Measurements from ENCODE around the gene MMD. TPM values are rescaled to one million over a fixed set of nuclear protein-coding genes. Genes with fewer than 3 reads are reported as not detected.

MMD gene
- total RNA-seq, 1 experiment from 2014 or later: 26.9 TPM

DNA sequence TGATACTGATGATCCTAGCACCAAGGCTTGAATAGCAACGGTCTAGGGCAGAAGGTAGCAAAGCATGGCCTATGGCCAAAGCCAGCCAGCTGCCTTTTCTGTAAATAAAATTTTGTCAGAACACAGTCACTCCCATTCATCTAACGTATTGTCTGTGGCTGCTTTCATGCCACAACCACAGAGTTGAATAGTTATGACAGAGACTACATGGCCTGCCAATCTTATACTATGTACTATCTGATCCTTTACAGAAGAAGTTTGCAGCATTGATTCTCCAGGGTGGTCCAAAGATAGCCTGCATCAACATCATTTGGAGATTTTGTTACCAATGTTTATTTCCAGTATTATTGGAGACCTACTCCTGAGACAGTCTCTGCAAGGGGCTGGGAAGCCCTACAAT, 19.9 kb upstream of the MMD start:
- CTCF ChIA-PET: no interaction called here

DNA sequence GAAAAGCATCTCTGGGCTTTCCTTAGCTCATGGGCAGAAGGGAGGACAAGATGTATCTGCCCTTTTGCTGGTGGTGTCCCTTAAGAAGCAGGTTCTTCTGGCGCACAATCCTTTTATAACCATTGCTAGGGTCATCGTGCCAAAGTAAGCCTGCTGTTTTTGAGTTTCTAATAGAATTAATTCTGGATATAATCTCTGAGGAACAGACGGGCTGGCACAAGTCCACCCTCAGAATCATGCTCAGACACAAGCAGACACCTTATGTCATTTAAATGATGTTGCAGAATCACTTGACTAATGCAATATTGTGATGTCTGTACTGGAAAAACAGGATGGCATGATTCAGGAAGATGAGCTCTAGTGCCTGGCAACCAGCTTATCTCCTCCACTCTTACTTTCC, 18.8 kb upstream of the MMD start:
- CTCF ChIA-PET: no interaction called here
- H3K36me3 ChIP-seq (ENCODE audit: control insufficient read depth, insufficient read depth, low read length): no peaks in the 10 kb centered on the region
- POLR2A ChIA-PET: no interaction called here
- ATAC-seq (no peak), DNase-seq (ENCODE audit: low read depth, low spot score) (no peak)
- H3K27ac ChIP-seq (ENCODE audit: low read length): no peak overlapping the region
- no peaks in the 10 kb centered on the region; the same call in 1 of the 2 replicates for H3K27me3 ChIP-seq (ENCODE audit: control insufficient read depth, insufficient read depth, low read length)
- TF ChIP-seq, protein P1, sequence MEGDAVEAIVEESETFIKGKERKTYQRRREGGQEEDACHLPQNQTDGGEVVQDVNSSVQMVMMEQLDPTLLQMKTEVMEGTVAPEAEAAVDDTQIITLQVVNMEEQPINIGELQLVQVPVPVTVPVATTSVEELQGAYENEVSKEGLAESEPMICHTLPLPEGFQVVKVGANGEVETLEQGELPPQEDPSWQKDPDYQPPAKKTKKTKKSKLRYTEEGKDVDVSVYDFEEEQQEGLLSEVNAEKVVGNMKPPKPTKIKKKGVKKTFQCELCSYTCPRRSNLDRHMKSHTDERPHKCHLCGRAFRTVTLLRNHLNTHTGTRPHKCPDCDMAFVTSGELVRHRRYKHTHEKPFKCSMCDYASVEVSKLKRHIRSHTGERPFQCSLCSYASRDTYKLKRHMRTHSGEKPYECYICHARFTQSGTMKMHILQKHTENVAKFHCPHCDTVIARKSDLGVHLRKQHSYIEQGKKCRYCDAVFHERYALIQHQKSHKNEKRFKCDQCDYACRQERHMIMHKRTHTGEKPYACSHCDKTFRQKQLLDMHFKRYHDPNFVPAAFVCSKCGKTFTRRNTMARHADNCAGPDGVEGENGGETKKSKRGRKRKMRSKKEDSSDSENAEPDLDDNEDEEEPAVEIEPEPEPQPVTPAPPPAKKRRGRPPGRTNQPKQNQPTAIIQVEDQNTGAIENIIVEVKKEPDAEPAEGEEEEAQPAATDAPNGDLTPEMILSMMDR (IDR thresholded peaks at IDR 0.05): no peak
- TF ChIP-seq SIN3A (IDR thresholded peaks at IDR 0.05; ENCODE audit: borderline replicate concordance, insufficient read depth, low read depth, low read length) (no peak), POLR2AphosphoS5 (IDR thresholded peaks at IDR 0.05; ENCODE audit: low read depth, low read length) (no peak), TCF7L2 (IDR thresholded peaks at IDR 0.05; ENCODE audit: low read depth, low read length) (no peak)
- TF ChIP-seq, protein P2, sequence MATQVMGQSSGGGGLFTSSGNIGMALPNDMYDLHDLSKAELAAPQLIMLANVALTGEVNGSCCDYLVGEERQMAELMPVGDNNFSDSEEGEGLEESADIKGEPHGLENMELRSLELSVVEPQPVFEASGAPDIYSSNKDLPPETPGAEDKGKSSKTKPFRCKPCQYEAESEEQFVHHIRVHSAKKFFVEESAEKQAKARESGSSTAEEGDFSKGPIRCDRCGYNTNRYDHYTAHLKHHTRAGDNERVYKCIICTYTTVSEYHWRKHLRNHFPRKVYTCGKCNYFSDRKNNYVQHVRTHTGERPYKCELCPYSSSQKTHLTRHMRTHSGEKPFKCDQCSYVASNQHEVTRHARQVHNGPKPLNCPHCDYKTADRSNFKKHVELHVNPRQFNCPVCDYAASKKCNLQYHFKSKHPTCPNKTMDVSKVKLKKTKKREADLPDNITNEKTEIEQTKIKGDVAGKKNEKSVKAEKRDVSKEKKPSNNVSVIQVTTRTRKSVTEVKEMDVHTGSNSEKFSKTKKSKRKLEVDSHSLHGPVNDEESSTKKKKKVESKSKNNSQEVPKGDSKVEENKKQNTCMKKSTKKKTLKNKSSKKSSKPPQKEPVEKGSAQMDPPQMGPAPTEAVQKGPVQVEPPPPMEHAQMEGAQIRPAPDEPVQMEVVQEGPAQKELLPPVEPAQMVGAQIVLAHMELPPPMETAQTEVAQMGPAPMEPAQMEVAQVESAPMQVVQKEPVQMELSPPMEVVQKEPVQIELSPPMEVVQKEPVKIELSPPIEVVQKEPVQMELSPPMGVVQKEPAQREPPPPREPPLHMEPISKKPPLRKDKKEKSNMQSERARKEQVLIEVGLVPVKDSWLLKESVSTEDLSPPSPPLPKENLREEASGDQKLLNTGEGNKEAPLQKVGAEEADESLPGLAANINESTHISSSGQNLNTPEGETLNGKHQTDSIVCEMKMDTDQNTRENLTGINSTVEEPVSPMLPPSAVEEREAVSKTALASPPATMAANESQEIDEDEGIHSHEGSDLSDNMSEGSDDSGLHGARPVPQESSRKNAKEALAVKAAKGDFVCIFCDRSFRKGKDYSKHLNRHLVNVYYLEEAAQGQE (IDR thresholded peaks at IDR 0.05; ENCODE audit: insufficient read depth in 1 of 2, low read depth in 2 of 2, low read length in 1 of 2): no peak
- BruUV-seq (replicated peaks): no TSS peak
- H3K4me1 ChIP-seq (ENCODE audit: control insufficient read depth, insufficient read depth, low read length): no peaks in the 10 kb centered on the region
- H3K4me3 ChIP-seq (ENCODE audit: low read depth in 2 of 2, low read length in 2 of 2): no peak overlapping the region
- no peaks in the 10 kb centered on the region for H3K9me3 ChIP-seq (ENCODE audit: control insufficient read depth, insufficient read depth, low read depth, low read length)
- in situ Hi-C loops (cut with HindIII; ENCODE audit: low pct_unique_long_range_greater_than_20kb, low sequenced_read_pairs): no loop called here
- intact Hi-C loops (cut with micrococcal nuclease; ENCODE audit: unreplicated experiment): no loop called here

More for the DNA sequence above, 19.9 kb upstream of the MMD start:
- TF ChIP-seq, protein P2 (IDR thresholded peaks at IDR 0.05; ENCODE audit: insufficient read depth in 1 of 2, low read depth in 2 of 2, low read length in 1 of 2): no peak
- TF ChIP-seq, protein P1 (IDR thresholded peaks at IDR 0.05): no peak
- no peak for TF ChIP-seq TCF7L2 (IDR thresholded peaks at IDR 0.05; ENCODE audit: low read depth, low read length)
- no peak for TF ChIP-seq POLR2AphosphoS5 (IDR thresholded peaks at IDR 0.05; ENCODE audit: low read depth, low read length)
- TF ChIP-seq SIN3A (IDR thresholded peaks at IDR 0.05; ENCODE audit: borderline replicate concordance, insufficient read depth, low read depth, low read length): no peak
- H3K27me3 ChIP-seq (ENCODE audit: control insufficient read depth, insufficient read depth, low read length): no peaks in the 10 kb centered on the region; the same call in 1 of the 2 replicates
- no peaks in the 10 kb centered on the region for H3K9me3 ChIP-seq (ENCODE audit: control insufficient read depth, insufficient read depth, low read depth, low read length)
- intact Hi-C loops (cut with micrococcal nuclease; ENCODE audit: unreplicated experiment): no loop called here
- H3K36me3 ChIP-seq (ENCODE audit: control insufficient read depth, insufficient read depth, low read length): no peaks in the 10 kb centered on the region
- DNase-seq (ENCODE audit: low read depth, low spot score) (no peak), ATAC-seq (0 out of 2 replicates have a peak, but pooled peaks have one; percentile 21)
- H3K4me3 ChIP-seq (ENCODE audit: low read depth in 2 of 2, low read length in 2 of 2): no peak overlapping the region
- in situ Hi-C loops (cut with HindIII; ENCODE audit: low pct_unique_long_range_greater_than_20kb, low sequenced_read_pairs): no loop called here
- no TSS peak for BruUV-seq (replicated peaks)
- no peaks in the 10 kb centered on the region for H3K4me1 ChIP-seq (ENCODE audit: control insufficient read depth, insufficient read depth, low read length)
- POLR2A ChIA-PET: no interaction called here
- no peak overlapping the region for H3K27ac ChIP-seq (ENCODE audit: low read length)
